ENCODE measurements around the gene PDIA4. TPM values are rescaled to one million over a fixed set of nuclear protein-coding genes. Genes with fewer than 3 reads are reported as not detected.

PDIA4 gene
- total and polyA plus RNA-seq, 10 donors, result 21.6 to 160 (median 84.6) TPM

GRCh38 chr7:149060156-149060555 is 31.9 kb upstream of the PDIA4 start:
- WGBS, 5 donors, result 34 to 77% (median 58%) methylated on average over 1 of the region's 1 CpG
- H3K27ac ChIP-seq, result no peak overlapping the region
- intact Hi-C loops (cut with DNase I; ENCODE audit: low total_unique reads), result no loop called here
- DNase-seq, result no peak
- TF ChIP-seq POLR2AphosphoS5 (IDR thresholded peaks at IDR 0.05) (no peak), POLR2A (IDR thresholded peaks at IDR 0.05) (no peak), CTCF (IDR thresholded peaks at IDR 0.05 in 8 of 11, conservative IDR thresholded peaks at IDR 0.05 in 3 of 11) (no peak)
- H3K4me3 ChIP-seq, result no peak overlapping the region
- no peaks in the 10 kb centered on the region for H3K27me3 ChIP-seq (replicated peaks in 1 of 7)
- H3K36me3 ChIP-seq, result no peaks in the 10 kb centered on the region
- no peaks in the 10 kb centered on the region for H3K9me3 ChIP-seq
- H3K4me1 ChIP-seq, result peaks cover 0 to 13% (median 2%) of the 10 kb centered on the region in 6 donors

DNA sequence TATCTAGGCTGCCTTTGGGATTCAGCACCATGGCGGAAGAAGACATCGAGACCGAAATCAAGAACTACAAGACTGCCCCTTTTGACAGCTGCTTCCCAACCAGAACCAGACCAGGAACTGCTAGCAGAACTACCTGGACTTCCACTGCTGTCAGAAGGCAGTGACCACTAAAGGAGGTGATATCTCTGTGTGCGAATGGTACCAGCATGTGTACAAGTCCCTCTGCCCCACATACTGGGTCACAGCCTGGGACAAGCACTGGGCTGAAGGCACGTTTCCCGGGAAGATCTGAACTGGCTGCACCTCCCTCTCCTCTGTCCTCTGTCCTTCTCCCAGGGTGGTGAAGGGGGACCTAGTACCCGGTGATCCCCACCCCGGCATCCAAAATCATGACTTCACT is 25.6 kb upstream of the PDIA4 start:
- no peaks in the 10 kb centered on the region for H3K9me3 ChIP-seq
- H3K4me1 ChIP-seq, result no peaks in the 10 kb centered on the region
- TF ChIP-seq POLR2AphosphoS5 (IDR thresholded peaks at IDR 0.05) (no peak), CTCF (IDR thresholded peaks at IDR 0.05 in 8 of 11, conservative IDR thresholded peaks at IDR 0.05 in 3 of 11) (no peak), POLR2A (IDR thresholded peaks at IDR 0.05) (no peak)
- no peak overlapping the region for H3K27ac ChIP-seq
- H3K27me3 ChIP-seq (replicated peaks in 1 of 7), result no peaks in the 10 kb centered on the region
- DNase-seq, result no peak
- H3K4me3 ChIP-seq, result no peak overlapping the region
- WGBS, 5 donors, result 90 to 97% (median 94%) methylated on average over 8 of the region's 8 CpGs
- intact Hi-C loops (cut with DNase I; ENCODE audit: low total_unique reads), result no loop called here
- no peaks in the 10 kb centered on the region for H3K36me3 ChIP-seq

GRCh38 chr7:149053384-149053783 is 25.1 kb upstream of the PDIA4 start:
- TF ChIP-seq CTCF (IDR thresholded peaks at IDR 0.05 in 8 of 11, conservative IDR thresholded peaks at IDR 0.05 in 3 of 11) (no peak), POLR2AphosphoS5 (IDR thresholded peaks at IDR 0.05) (no peak), POLR2A (IDR thresholded peaks at IDR 0.05) (no peak)
- Histone ChIP-seq H3K27ac (no peak overlapping the region), H3K9me3 (no peaks in the 10 kb centered on the region), H3K36me3 (no peaks in the 10 kb centered on the region), H3K27me3 (replicated peaks in 1 of 7) (no peaks in the 10 kb centered on the region), H3K4me1 (no peaks in the 10 kb centered on the region), H3K4me3 (no peak overlapping the region)
- WGBS, 5 donors, result 84 to 95% (median 90%) methylated on average over 1 of the region's 1 CpG
- intact Hi-C loops (cut with DNase I; ENCODE audit: low total_unique reads), result no loop called here
- DNase-seq, result no peak

DNA sequence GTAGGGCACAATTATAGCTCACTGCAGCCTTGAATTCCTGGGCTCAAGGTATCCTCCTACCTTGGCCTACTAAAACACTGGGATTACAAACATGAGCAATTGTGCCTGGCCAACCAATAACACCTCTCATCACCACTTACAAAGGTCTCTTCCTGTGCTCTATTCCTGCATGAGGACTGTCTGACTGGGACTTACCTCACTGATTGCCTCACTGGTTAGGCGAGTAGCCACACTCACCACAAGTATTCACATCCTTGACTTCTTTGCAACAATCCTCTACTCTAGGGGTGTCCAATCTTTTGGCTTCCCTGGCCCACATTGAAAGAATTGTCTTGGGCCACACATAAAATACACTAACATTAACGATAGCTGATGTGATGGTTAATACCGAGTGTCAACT is 22.6 kb upstream of the PDIA4 start:
- no peak for DNase-seq
- no peaks in the 10 kb centered on the region for H3K4me1 ChIP-seq
- H3K9me3 ChIP-seq, result no peaks in the 10 kb centered on the region
- H3K4me3 ChIP-seq, result no peak overlapping the region
- H3K36me3 ChIP-seq, result no peaks in the 10 kb centered on the region
- intact Hi-C loops (cut with DNase I; ENCODE audit: low total_unique reads), result no loop called here
- WGBS, 5 donors, result 87 to 97% (median 92%) methylated on average over 3 of the region's 3 CpGs
- no peak for TF ChIP-seq POLR2A (IDR thresholded peaks at IDR 0.05)
- no peak for TF ChIP-seq CTCF (IDR thresholded peaks at IDR 0.05 in 8 of 11, conservative IDR thresholded peaks at IDR 0.05 in 3 of 11)
- TF ChIP-seq POLR2AphosphoS5 (IDR thresholded peaks at IDR 0.05), result no peak
- no peaks in the 10 kb centered on the region for H3K27me3 ChIP-seq (replicated peaks in 1 of 7)
- no peak overlapping the region for H3K27ac ChIP-seq
